T-helper 1 cell treated with Interleukin-12 subunit alpha and Interleukin-12 subunit beta and Interleukin-4 antibody, amounts not matched to agents 30 ng/mL and 1 ng/mL, for 36 hours (primary cell): Measurements from ENCODE around the gene R3HDM2. TPM values are rescaled to one million over a fixed set of nuclear protein-coding genes. Genes with fewer than 3 reads are reported as not detected.
"Not testable (repeated sequence)": the region's sequence is repeated elsewhere in the genome, so short reads cannot be mapped to it uniquely, and the experiment has no call there.

ENCODE experiments used
- intact Hi-C: fragments of 100-400 bp; cut with micrococcal nuclease; formaldehyde crosslinking; loops from one replicate; pipeline ENCODE4 v1.15.1; 2024
- total RNA-seq: library from RNA; stranded (reverse); gene quantifications from 2 replicates; pipeline ENCODE4 v1.2.3, GENCODE V29; 2022

Gene R3HDM2
- total RNA-seq, 1 donor from 2014 or later = 68.3 TPM

DNA sequence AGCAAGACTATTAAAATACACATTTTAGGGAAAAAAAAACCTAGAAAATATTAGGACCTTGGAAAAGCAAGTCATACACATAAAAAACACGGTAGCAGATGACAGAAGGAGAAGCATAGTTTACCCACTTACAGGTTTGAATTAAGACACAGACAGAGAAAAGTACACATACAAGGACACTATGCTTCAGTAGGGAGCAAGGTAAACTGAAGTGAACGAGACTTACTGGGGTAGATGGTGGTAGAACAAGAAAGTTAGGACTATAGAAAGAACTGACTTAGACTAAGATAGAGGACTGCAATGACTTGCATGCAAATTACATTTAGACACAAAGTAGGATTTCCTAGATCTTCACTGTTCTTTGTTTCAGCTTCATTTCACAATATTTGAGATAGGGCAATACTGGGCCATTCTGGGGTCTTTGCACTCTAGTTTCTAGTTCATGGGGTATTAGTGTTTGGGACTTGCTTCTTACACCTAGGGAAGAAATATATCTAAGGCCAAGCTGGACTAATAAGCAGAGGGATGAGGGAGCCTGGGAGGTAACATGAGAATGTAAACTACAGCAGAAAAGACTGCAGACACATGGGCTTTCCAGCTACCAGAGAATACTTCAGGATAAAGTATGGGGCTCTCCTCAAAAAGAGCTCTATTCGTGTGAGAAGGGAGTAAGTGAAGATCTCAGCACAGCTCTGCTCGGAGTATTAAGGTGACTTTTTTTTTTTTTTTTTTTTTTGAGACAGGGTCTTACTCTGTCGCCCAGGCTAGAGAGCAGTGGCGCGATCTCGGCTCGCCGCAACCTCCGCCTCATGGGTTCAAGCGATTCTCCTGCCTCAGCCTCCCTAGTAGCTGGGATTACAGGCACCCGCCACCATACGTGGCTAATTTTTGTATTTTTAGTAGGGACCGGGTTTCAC, 152.1 kb downstream of the R3HDM2 start:
- intact Hi-C loops = no loop called here

DNA sequence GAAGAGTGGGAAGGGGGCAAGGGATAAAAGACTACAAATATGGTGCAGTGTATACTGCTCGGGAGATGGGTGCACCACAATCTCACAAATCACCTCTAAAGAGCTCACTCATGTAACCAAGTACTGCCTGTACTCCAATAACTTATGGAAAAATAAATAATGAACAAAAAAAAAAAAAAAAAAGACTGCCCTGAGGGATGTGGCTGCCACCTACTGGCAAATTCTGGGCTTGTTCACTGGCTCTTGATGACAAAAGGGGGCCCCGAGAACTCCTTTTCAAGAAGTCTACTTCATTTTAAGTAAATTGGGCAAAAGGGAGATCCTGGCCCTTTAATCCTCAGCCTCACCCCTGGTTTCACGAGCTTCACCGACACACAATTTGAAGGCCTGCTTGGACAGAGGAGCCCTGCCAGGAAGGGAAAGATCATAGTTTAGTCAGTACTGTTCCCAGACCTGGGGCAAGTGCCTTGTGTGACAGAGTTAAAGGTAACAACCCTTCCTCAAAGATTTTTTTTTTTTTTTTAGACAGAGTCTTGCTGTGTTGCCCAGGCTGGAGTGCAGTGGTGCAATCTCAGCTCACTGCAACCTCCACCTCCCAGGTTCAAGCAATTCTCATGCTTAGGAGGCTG, 153.8 kb downstream of the R3HDM2 start:
- intact Hi-C loops = no loop called here

DNA sequence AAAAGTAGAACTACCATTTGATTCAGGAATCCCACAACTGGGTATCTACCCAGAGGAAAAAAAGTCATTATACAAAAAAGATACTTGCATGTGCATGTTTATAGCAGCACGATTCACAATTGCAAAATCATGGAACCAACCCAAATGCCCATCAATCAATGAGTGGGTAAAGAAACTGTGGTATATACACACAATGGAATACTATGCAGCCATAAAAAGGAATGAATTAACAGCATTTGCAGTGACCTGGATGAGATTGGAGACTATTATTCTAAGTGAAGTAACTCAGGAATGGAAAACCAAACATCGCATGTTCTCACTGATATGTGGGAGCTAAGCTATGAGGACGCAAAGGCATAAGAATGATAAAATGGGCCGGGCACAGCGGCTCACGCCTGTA, 154.6 kb downstream of the R3HDM2 start:
- intact Hi-C loops = not testable (repeated sequence)

DNA sequence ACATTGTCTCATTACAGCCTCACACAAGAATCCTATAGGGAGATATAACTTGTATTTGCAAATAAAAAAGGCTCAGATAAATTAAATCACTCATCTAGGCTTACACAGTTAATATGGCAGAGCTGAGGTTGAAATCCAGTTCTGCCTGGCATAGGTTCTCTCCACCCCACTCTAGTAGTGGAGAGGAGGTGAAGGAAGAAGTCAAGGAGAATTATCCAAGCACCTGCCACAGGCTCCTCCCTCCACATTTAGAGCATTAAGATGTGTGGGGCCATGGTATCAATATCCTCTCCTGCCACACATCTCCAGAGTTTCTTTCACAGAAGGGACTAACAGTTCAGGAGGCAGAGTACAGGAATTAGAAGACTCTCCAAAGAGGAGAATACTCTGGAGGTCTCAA, 157.3 kb downstream of the R3HDM2 start:
- intact Hi-C loops = no loop called here

DNA sequence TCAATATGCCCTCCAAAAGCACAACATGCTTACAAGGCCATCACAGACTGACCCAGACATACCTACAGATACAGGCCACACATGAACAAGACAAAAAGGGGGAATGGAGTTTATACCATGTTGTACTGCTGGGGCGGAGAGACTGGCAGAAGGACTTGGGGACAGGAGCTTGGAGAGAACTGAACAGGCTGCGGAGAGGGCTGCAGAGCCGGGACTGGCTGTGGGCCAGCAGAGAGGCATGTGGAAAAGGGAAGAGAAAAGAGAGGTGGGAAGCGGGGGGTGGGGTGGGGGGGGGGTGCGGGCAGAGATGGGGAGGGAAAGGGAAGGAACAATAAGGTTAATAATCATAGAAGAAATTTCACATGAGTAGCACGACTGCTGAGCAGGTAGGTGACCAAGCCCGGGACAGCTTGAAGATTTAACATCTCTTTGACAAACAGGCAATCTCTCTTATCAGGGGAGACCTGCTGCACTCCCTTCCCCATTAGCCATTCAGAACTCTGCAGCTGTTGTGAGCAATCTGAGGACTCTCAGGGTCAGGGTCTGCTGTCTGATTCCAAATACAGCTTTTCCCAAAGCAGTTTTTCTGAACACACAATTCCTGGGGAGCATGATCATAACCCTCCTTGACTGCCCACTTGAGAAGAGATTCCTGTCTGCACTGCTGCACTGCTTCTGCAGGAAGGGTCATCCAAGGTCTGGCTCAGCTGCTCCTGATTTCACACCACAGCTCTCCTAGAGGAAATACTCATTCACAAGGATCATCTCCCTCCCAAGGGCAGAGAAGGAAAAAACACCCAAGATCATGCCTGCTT, 158.3 kb downstream of the R3HDM2 start:
- intact Hi-C loops = no loop called here

DNA sequence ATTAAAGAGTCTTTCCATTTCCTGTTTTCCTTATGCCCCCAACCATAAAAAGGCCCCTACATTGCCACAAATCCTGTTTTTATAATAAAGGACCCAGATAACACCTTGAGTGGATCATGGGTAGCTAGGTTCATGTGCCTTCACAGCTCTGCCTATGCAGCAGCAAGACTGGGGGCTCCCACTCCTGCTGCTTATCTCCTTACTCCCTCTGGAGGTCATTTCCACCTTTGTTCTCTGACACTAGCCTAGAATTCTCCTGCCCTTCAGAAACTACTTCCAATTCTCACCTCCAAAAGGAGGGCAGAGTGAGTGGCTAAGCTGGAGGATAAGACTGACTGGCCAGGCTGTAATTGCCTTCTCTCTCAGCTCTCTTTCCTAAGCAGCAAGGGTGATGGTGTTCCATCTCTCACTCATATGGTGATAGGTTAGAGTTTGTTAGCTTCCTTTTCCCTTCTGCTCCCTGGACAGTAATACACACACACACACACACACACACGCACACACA, 159.8 kb downstream of the R3HDM2 start:
- intact Hi-C loops = no loop called here

DNA sequence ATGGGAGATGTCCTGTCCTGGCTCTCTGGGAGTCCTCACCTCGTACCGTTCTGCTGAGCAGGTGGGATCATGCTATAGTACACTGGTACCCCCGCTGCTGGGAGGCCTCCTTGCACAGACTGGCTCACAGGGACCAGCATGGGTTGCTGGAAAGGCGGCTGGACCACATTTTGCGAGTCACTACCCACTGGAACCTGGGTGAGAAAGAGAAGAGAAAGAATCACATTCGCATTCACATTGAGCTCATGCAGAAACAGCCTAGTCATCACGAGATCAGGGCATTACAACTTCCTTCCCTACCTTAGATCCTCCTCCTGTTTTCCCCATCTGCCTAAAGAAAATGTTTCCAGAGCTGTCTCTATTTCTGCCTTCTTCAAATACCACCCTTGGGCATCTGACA, 162.6 kb downstream of the R3HDM2 start:
- intact Hi-C loops = no loop called here

DNA sequence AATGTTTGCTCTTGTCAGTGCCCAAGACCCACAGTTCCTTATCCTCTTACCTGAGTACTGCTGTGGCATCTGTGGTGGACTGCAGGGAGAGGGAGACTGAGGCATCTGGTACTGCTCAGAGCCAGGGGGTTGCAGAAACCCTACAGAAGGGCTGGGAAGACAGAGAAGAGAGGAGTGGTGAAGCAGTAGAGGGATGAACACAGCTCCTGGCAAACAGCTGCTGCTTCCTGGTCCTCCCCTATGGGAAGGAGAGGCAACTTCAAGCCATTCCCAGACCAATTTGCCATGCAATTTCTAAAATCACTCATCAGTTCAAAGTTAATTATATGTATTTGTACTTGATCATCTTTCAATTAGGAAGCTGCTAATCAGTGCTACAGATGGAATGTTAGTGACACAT, 164.2 kb downstream of the R3HDM2 start:
- intact Hi-C loops = no loop called here

DNA sequence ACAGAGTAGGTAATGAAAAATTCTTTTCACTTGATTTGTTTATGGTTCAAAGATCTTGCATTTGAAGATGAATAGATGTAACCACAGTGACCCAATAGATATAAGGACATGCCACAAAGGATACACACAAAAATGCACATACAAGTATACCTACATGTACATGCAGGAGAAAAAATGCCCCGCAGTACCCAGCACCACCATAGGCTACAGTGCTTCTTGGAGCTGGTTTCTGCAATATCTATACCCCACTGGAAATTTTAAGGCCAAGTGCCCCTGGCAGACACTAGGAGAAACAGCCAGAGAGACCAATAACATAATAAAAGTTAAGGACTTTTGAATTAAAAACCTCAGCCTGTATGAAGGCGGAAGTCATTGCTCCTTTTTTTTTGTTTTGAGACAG, 167.7 kb downstream of the R3HDM2 start:
- intact Hi-C loops = loop anchor here (1.0 kb wide), 2 partner anchors 17 to 190 kb away; no protein-coding TSS in a partner anchor

DNA sequence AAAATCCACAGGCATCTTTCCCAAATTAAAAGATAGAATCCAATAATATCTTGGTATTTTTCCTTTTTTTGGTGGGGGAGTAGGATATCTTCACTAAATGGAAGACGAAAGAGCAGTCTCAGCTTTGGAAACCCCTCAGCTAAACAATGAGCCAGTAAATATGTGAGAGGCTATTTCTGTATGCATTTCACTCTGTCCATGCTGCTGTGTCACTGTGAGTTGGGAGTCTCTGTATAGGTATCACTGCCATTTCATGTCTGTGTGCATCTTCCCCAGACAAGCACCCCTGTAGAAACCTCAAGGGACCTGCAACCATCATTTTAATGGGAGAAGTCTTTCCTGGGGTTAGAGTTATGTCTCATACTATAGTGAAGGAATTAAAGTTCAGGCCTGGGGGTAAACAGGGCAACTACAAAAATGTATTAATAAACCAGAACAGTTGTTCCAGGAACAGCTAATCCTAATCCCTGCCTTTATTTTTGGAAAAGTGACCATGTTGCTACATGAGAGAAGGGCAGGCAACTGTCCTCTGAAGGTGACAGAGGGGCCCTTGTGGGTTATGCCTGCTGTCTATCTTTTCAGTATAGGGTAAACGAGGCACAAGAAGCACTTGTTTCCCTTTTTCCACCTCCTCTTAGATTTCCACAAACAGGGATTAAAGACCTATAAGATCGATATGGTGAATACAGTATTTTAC, 168.6 kb downstream of the R3HDM2 start:
- intact Hi-C loops = no loop called here

DNA sequence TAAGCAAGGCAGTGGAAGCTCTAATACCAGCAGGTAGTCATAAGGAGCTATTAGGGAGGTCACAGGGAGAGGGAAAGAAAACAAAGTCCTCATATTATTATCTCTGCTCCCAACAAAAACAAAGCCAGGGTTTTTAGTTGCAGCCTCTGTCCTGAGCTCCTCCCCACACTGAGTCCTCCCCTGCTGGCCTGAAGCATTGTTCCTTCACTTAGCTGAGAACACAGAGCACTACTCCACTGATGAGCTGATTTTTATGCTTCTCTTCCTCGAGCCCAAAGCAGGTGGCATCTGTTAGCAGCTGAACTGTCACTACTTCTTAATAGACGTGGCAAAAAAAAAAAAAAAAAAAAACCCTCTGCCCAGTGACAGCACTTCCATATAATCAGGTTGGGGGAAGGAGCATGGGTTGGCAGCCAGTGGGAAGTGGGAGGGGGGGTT, 169.4 kb downstream of the R3HDM2 start:
- intact Hi-C loops = no loop called here

DNA sequence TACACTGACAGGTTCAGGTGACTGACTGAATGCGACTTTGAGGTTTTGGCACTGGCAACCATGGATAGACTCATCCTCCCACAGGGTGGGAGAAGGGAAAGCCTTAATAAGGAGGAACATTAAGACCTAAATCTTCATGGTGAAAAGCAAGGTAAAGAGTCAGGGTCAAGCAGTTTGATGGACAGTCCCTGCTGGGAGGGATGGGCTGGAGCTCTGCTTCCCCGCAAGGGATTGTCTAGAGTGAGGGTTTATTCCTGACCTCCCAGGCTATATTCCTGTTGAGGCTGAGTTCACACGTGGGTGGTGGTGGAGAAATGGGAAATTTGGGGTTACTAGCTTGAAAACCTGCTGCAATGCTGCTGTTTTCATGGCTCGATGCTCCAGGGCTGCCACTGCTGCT, 170.5 kb downstream of the R3HDM2 start:
- intact Hi-C loops = no loop called here

DNA sequence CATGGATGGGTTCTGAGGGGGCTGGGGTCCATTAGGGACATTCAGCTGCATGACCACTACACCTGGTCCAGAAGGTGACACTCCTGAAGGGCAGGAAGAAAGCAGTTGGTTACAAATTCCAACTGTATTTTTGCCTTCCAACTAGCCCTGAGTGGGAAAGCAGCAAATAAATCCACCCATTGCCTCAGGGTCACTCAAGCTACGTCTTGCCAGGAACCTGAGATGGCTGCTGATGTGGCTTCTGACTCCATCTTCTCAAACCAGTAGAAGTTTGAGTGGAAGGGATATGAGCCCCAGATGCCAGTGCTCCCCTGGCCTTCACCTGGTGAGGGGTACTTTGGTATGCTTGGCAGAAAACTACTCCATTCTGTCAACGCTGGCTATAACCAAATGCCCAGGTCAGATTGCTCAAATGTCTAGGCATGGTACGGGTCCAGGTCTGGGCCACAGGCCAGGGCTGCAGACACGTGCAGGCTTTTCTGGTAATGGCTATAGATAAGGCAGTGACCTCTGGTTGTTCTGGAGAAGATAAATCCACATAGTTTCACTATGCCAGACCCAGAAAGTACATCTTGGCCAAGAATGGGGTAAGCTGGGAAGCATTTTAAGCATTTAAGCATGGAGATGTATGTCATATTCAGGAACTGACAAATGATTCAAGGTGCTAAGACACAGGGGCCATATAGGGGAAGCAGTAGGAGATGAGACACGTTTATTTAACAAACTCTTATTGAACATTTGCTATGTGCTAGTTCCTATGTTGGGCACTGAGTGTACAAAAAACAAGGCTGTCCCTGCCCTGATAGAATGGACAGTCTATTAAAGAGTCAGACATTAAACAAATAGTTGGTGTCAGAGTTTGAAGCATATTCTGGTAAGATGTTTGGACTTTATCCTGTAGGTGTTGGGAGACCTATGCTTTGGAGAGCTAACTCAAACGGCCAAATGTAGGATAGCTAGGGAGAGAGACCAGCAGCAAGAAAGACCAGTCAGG, 171.6 kb downstream of the R3HDM2 start:
- intact Hi-C loops = no loop called here

DNA sequence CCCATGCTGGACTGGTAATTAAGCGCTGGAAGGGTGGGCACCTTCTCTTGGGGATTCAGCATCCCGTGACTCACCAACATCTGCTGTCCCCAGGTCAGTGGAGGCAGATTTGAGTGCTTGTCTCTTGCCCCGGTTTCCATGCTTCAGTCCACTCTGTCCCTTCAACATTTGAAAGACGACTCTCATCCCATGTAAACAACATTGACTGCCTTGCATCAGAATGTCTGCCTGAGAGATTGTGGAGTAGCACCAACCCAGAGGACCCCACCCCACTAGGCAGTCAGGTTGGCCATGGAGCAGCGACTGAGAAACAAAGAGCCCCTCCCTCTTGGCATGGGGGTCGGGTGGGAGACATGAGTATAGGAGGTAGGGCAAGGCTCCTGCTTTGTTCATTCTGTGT, 174.9 kb downstream of the R3HDM2 start:
- intact Hi-C loops = no loop called here

DNA sequence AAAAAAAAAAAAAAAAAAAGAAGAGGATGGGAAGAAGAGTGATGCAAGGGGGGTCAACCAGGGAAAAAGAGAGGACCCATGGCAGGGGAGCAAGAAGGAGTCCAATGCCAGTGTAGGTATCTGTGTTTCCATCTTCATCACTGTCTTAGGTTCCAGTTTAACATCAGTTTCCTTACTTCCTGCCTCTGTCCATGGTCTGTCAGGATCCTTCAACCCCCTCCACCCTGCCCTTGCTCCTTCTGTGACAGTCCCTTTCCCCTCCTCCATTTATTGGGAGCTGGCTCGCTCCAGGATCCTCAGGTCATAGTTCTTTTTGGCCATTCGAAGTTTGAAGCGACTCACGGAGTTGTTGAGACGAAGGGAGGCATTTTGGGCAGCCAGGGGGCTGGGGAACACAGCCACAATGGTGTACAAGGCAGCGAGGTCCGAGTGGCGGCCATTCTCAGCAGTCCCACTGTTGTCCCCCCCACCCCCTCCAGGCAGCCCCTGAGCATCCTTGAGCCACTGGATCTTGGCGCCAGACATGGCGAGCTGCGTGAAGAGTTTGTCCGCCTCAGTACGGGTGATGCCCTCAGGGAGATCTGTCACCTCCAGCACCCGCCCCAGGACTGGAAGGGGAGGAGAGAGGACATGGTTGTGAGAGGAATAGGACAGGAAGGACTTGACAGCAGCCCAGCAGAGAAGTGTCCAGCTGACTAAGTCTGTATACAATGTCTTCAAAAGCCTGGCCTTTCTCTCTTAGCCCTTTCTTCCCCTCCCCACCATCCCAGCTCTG, 176.2 kb downstream of the R3HDM2 start:
- intact Hi-C loops = no loop called here

DNA sequence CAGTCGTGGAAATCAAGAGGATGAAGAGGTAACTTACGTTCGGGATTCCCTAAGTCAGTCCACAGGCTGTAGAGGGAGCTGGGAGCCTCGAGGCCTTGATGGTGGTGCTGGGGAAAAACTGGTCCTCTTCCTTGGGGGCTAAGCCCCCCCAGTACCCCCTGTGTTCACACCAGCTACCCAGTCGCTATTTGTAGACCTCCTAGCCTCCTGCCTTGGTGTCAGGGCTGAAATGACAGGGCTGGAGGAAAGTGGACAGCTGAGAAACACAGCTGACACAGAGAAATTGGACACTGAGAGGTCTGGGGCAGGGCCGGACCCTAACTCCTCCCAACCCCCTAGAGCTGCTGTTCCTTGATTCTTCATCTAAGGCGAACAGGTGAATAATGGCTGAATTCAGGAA, 179.9 kb downstream of the R3HDM2 start, which contains the start of gene STAC3:
Gene STAC3 (minus strand): TSS at position 232 of the 400 bp plus-strand sequence. CDS start 1,551 bp downstream, outside the sequence.
- intact Hi-C loops = no loop called here

DNA sequence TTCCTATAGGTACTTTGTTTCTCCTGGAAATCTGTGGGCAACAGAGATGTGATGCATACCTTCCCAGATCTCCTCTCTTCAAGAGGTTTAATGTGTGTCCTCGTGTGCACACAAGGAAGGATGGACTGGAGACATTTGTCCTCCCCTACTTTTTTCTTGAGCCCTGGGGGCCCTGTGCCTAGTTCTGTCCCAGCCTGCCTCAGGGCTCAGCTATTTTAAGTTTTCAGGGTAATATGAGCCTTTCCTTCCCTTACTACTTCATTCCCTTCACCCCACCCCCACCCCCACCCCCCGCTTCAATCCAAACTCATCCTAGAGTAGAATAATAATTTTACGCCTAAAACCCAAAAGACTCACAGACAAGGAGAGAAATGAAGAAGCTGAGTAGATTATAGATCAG, 180.3 kb downstream of the R3HDM2 start:
- intact Hi-C loops = no loop called here

DNA sequence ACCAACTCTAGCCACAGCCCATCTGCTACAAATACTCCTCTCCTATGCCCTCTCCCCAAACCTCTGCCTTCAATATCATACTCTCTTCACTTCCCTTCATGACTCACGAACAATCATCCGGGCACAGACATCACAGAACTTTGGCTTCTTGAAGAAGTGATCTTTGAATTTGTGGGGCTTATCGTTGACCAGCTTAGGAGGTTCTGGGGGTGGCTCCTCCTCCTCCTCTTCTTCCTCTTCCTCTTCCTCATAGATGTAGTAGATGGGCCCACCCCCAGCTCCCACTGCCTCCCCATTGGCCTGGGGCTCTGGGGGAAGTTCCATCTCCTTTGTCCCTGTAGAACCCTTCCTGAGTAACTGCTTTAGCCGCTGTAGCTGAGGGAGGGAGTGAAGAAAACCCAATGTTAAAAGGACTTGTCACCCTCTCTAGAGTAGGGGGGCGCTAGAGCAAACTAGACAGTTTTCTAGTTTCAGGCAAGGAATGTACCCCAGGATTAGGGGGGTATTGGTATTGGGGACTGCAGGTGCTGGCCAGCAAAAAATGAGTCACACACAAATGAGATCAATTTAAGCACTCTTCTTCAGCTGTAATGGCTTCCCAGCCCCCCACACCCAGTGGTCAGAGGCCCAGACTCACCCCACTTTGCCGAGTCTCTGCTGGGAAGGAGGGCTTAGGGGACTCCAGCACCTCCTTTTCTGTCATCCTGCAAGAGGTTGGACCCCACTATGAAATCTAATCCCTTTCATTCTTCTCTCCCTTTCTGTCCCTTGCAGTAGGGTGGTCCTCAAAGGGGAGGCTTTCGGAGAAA, 181.7 kb downstream of the R3HDM2 start:
- intact Hi-C loops = no loop called here
